K562 (cell line): ENCODE results near the gene RCOR2. TPM values are rescaled to one million over a fixed set of nuclear protein-coding genes. Genes with fewer than 3 reads are reported as not detected.
A peak's percentile ranks its signal among the peaks of the same experiment; 100 is the strongest.

Source experiments
- ATAC-seq: fragments of 200-7000 bp; cut with Tn5 transposase; 3 replicates; pipeline ENCODE4 v1.9.1; 2020; ENCODE audit warnings: moderate library complexity
- BruUV-seq: library from RNA; stranded (reverse); fragments of 400-500 nt; replicated peaks from 2 replicates; lab custom pipeline; 2021; lab: Mats Ljungman, UMichigan
- CTCF ChIA-PET: fragments of 300-600 bp; formaldehyde crosslinking; extraction: SDS; loops from one replicate; lab custom pipeline; 2021; ENCODE audit warnings: low intra/inter-chr PET ratio; lab: Yijun Ruan, JAX
- POLR2A ChIA-PET: fragments of 300-600, 350-650 bp; sonication (Branson Sonifier 250); formaldehyde crosslinking; extraction: SDS; loops from one replicate; lab custom pipeline; 2021; ENCODE audit warnings: antibody characterized with exemption, inconsistent platforms; lab: Yijun Ruan, JAX
- DNase-seq, 4 experiments: peaks; one replicate each; pipeline versions ENCODE4 v3.0.0 to v3.0.0-alpha.2; 2011 to 2018; ENCODE audit warnings: low spot score in 3 of 4, mixed read lengths in 3 of 4; ENCODE audit errors: extremely low read depth in 1 of 4
- FAIRE-seq: peaks from 2 replicates; lab custom pipeline; 2011; peaks lifted over from hg19 to GRCh38; lab: Jason Lieb, UNC
- H2AFZ ChIP-seq: 2 replicates; pipeline ENCODE4 v1.6.0; 2011; ENCODE audit warnings: low read depth, low read length, control low read depth, inconsistent platforms
- H3K27ac ChIP-seq: fragments of 200-600 bp; 3 replicates; pipeline ENCODE4 v1.8.0; 2011; ENCODE audit warnings: low read depth, mild to moderate bottlenecking, control low read depth, inconsistent platforms, low read length, moderate library complexity, mixed read lengths; ENCODE audit errors: extremely low read depth
- H3K27me3 ChIP-seq, 2 experiments: fragments of 300-600 bp in 1 of 2; 2 replicates in 1 of 2; 3 replicates in 1 of 2; pipeline versions ENCODE4 v1.6.0 to v1.8.0; 2011; ENCODE audit warnings: inconsistent platforms in 2 of 2, low read length in 2 of 2, mild to moderate bottlenecking in 1 of 2, mixed read lengths in 1 of 2, moderate library complexity in 1 of 2; ENCODE audit not compliant: control insufficient read depth in 2 of 2, insufficient read depth in 2 of 2
- H3K36me3 ChIP-seq: fragments of 300-600 bp; 3 replicates; pipeline ENCODE4 v1.8.0; 2011; ENCODE audit warnings: mild to moderate bottlenecking, low read length, inconsistent platforms; ENCODE audit not compliant: control insufficient read depth, insufficient read depth
- H3K4me1 ChIP-seq, 2 experiments: fragments of 200-600 bp in 1 of 2; replicated peaks in 1 of 2; 2 replicates in 1 of 2; 3 replicates in 1 of 2; pipeline versions ENCODE4 v1.5.1 to v1.8.0; 2011; ENCODE audit warnings: inconsistent platforms in 2 of 2, low read length in 2 of 2, mild to moderate bottlenecking in 1 of 2, mixed read lengths in 1 of 2, moderate library complexity in 1 of 2; ENCODE audit not compliant: control insufficient read depth in 2 of 2, insufficient read depth in 2 of 2
- H3K4me2 ChIP-seq: 2 replicates; pipeline ENCODE4 v1.6.1; 2011; ENCODE audit warnings: low read length, control low read depth, inconsistent platforms, mixed read lengths; ENCODE audit not compliant: insufficient read depth
- H3K4me3 ChIP-seq: fragments of 200-600 bp; sonication (generic), shearing (Covaris generic); 2 replicates; pipeline ENCODE4 v1.5.1; 2016; ENCODE audit warnings: control low read depth, inconsistent platforms
- H3K79me2 ChIP-seq: fragments of 200-600 bp; 3 replicates; pipeline ENCODE4 v1.8.0; 2011; ENCODE audit warnings: low read length, inconsistent platforms; ENCODE audit not compliant: control insufficient read depth, insufficient read depth
- H3K9ac ChIP-seq, 2 experiments: 2 replicates each; pipeline versions ENCODE4 v1.6.0 to v1.6.1; 2011; ENCODE audit warnings: low read depth in 2 of 2, low read length in 2 of 2, control low read depth in 1 of 2, inconsistent platforms in 1 of 2, mild to moderate bottlenecking in 1 of 2, mixed read lengths in 1 of 2; ENCODE audit not compliant: insufficient read depth in 1 of 2
- H3K9me1 ChIP-seq: one replicate; pipeline ENCODE4 v1.6.0; 2011; ENCODE audit warnings: inconsistent platforms, mild to moderate bottlenecking, low read length, moderate library complexity; ENCODE audit not compliant: control insufficient read depth, insufficient read depth
- H3K9me3 ChIP-seq: replicated peaks from 2 replicates; pipeline ENCODE4 v1.5.1; 2011; ENCODE audit warnings: low read depth, low read length, inconsistent platforms; ENCODE audit not compliant: control insufficient read depth, insufficient read depth
- H4K20me1 ChIP-seq: replicated peaks from 2 replicates; pipeline ENCODE4 v1.6.1; 2011; ENCODE audit warnings: low read length, inconsistent platforms, mixed read lengths; ENCODE audit not compliant: control insufficient read depth, insufficient read depth
- CREM ChIP-seq: IDR thresholded peaks from 2 replicates; pipeline ENCODE4 v1.6.1; 2014; ENCODE audit warnings: antibody characterized with exemption, low read depth
- POLR2G ChIP-seq: fragments of 200-400 bp; formaldehyde crosslinking; IDR thresholded peaks from 2 replicates; pipeline ENCODE4 v1.6.1; 2017; ENCODE audit warnings: low read depth, mild to moderate bottlenecking, antibody characterized with exemption, low read length, moderate library complexity
- TAF15 ChIP-seq: fragments of 200-400 bp; formaldehyde crosslinking; IDR thresholded peaks from 2 replicates; pipeline ENCODE4 v1.6.1; 2017; ENCODE audit warnings: mild to moderate bottlenecking, low read depth, low read length, moderate library complexity
- ZNF232 ChIP-seq: sonication (generic); formaldehyde crosslinking; IDR thresholded peaks from 2 replicates; pipeline ENCODE4 v1.8.0; 2022; ENCODE audit warnings: mild to moderate bottlenecking, missing genetic modification reagents
- WGBS: fragments of 100-300 bp; shearing (Covaris generic); methylation state at CpG from one replicate; pipeline ENCODE4 v1.1.6; 2016; ENCODE audit warnings: low coverage, mixed read lengths; ENCODE audit not compliant: insufficient coverage; ENCODE audit errors: missing lambda C conversion rate; 5-methylcytosine and 5-hydroxymethylcytosine counted together
- in situ Hi-C: fragments of 300-500 bp; cut with MboI; formaldehyde crosslinking; loops from 4 replicates; pipeline ENCODE4 v1.15.0; 2018; ENCODE audit warnings: inconsistent platforms, mixed read lengths
- intact Hi-C: fragments of 100-400 bp; cut with micrococcal nuclease; formaldehyde crosslinking; loops from 2 replicates; pipeline ENCODE4 v1.14.2; 2022
- polyA plus RNA-seq, 8 experiments: library from polyadenylated mRNA; depleted of rRNA in 4 of 8; stranded (reverse) in 5 of 8; unstranded in 3 of 8; fragments of >200 nt; fragmentation: Nextera tagmentation in 2 of 8; fragmentation: Illumina TruSeq in 1 of 8; extraction: Ambion mirVana in 2 of 8; extraction: Trizol in 1 of 8; gene quantifications; 2 replicates each; pipeline versions ENCODE4 v1.2.1 to v1.2.3, GENCODE V29; 2011 to 2014; ENCODE audit warnings: inconsistent platforms in 1 of 8, missing spikeins in 1 of 8
- total RNA-seq, 7 experiments: library from RNA; depleted of rRNA in 6 of 7; stranded (reverse); fragments of >200 nt in 6 of 7; fragmentation: Illumina TruSeq in 2 of 7; extraction: Trizol in 2 of 7; gene quantifications; 2 replicates each; pipeline versions ENCODE4 v1.2.1 to v1.2.3, GENCODE V29; 2011 to 2021; ENCODE audit warnings: low replicate concordance in 1 of 7

The RCOR2 gene
- total and polyA plus RNA-seq, 9 of the 15 experiments (the other 6 are each of a cell fraction or from before 2014, with no cell fraction given) = 0.04 to 6.5 (median 2.5) TPM; not detected in 1

- Histone ChIP-seq H3K4me2 (no peak overlapping the region), H3K9me3 (no peaks in the 10 kb centered on the region), H4K20me1 (no peaks in the 10 kb centered on the region), H2AFZ (no peak overlapping the region), H3K4me3 (no peak overlapping the region), H3K27ac (no peak overlapping the region), H3K4me1 (peaks cover 25 to 57% of the 10 kb centered on the region in 2 experiments), H3K79me2 (no peaks in the 10 kb centered on the region), H3K9ac (no peak overlapping the region), H3K9me1 (no peaks in the 10 kb centered on the region), H3K27me3 (no peaks in the 10 kb centered on the region), H3K36me3 (peaks cover 12% of the 10 kb centered on the region; the same call in 1 of the 3 replicates)
- 82% methylated on average over 32 of the region's 34 CpGs for WGBS
- TF ChIP-seq ZNF232 (no peak), TAF15 (no peak), CREM (no peak), POLR2G (0 out of 2 replicates have a peak, but pooled peaks have one; percentile 16)
- BruUV-seq = no TSS peak
- intact Hi-C loops (no loop called here), in situ Hi-C loops (no loop called here)
- ChIA-PET CTCF (no interaction called here), POLR2A (interaction anchor here (0.5 to 1.3 kb wide), 4 partner anchors 8 to 162 kb away, joined by 3 to 4 read pairs (median 4); partner anchors contain the start of gene MARK2)
- ATAC-seq (no peak), DNase-seq (no peak), FAIRE-seq (no peak)
Observed at GRCh38 chr11:63913866-63914830, 2.8 kb downstream of the RCOR2 start.
